Measurements from ENCODE around the gene FAM20B.
"Not testable (repeated sequence)": the region's sequence is repeated elsewhere in the genome, so short reads cannot be mapped to it uniquely, and the experiment has no call there.

The FAM20B gene

GRCh38 chr1:179025125-179025974 is at the start of gene FAM20B:
TSS of gene FAM20B (plus strand) at chr1:179025894. CDS start at chr1:179043848, 17,954 bp downstream.
- DNase-seq: peak; percentile 87 to 89

- DNase-seq: no peak
Observed at GRCh38 chr1:178976541-178976940, 49.2 kb upstream of the FAM20B start.

- DNase-seq: no peak
Observed at GRCh38 chr1:178986204-178986603, 39.5 kb upstream of the FAM20B start.

GRCh38 chr1:178988198-178988597 is 37.5 kb upstream of the FAM20B start:
- not testable (repeated sequence) for DNase-seq

GRCh38 chr1:178993559-178993958 is 32.1 kb upstream of the FAM20B start:
- no peak for DNase-seq

GRCh38 chr1:178997428-178997827 is 28.3 kb upstream of the FAM20B start:
- DNase-seq: no peak

GRCh38 chr1:178998295-178998694 is 27.4 kb upstream of the FAM20B start:
- DNase-seq: no peak

- DNase-seq: no peak
Observed at GRCh38 chr1:178999061-178999460, 26.6 kb upstream of the FAM20B start.

GRCh38 chr1:179001451-179001850 is 24.2 kb upstream of the FAM20B start:
- DNase-seq: no peak

GRCh38 chr1:179002064-179002463 is 23.6 kb upstream of the FAM20B start:
- DNase-seq: not testable (repeated sequence)

GRCh38 chr1:179002552-179003345 is 22.9 kb upstream of the FAM20B start:
- DNase-seq: peak; percentile 54 to 68

- DNase-seq: no peak
Observed at GRCh38 chr1:179003512-179004066, 22.1 kb upstream of the FAM20B start.

GRCh38 chr1:179007233-179007632 is 18.5 kb upstream of the FAM20B start:
- no peak for DNase-seq

GRCh38 chr1:179010671-179011070 is 15.0 kb upstream of the FAM20B start:
- no peak for DNase-seq

- no peak for DNase-seq
Observed at GRCh38 chr1:179012038-179012437, 13.7 kb upstream of the FAM20B start.

- DNase-seq: no peak
Observed at GRCh38 chr1:179014123-179014522, 11.6 kb upstream of the FAM20B start.

GRCh38 chr1:179015396-179015795 is 10.3 kb upstream of the FAM20B start:
- DNase-seq: no peak

- no peak for DNase-seq
Observed at GRCh38 chr1:179016706-179017382, 8.8 kb upstream of the FAM20B start.

GRCh38 chr1:179017383-179018326 is 8.0 kb upstream of the FAM20B start:
- no peak for DNase-seq

- DNase-seq: no peak
Observed at GRCh38 chr1:179021873-179022272, 3.8 kb upstream of the FAM20B start.

- no peak for DNase-seq
Observed at GRCh38 chr1:179023946-179024650, 1.6 kb upstream of the FAM20B start.
